GM18517 (cell line): ENCODE results near the gene SHANK2.

Source experiments
- ATAC-seq: cut with Tn5 transposase; IDR thresholded peaks from one replicate; pipeline ENCODE4 v1.9.1; 2021; ENCODE audit warnings: mild to moderate bottlenecking, moderate library complexity; ENCODE audit not compliant: unreplicated experiment

Gene SHANK2

DNA sequence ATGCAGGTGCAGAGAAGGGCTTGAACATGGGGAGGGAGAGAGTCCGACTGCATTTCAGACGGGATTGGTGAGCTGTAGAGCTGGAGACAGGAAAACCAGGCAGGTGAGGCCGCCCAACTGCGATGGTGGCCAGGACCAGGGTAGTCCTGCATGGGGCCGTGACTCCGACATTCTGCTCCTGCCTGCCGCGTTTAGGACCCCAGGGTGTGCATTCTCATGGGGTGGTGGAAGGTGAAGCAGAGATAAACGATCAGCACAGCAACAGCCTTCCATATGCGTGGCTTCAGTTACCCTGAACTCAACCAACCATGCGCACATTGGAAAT, 29.3 kb downstream of the SHANK2 start:
- no peak for ATAC-seq

- no peak for ATAC-seq
These were observed 29.9 kb downstream of the SHANK2 start for GRCh38 chr11:71222318-71223080.

- no peak for ATAC-seq
These were observed 30.6 kb downstream of the SHANK2 start for GRCh38 chr11:71221821-71222220.

DNA sequence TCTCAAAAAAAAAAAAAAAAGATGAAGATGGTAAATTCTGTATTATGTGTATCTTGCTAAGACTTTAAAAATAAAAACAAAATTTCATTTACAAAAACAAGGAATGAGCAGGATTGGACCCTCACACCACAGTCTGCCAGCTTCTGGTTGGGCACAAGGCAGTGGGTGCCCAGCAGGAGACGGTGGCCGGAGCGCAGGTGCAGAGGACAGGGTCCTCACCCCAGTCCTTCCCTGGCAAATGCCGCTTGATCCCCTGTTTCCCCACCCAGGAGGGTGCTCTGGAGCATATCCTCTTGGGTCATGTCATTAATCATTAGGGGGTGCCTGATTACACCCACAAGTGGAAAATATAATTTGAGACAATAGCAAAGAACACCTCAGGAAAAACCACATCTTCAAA, 31.2 kb downstream of the SHANK2 start:
- ATAC-seq, result no peak

DNA sequence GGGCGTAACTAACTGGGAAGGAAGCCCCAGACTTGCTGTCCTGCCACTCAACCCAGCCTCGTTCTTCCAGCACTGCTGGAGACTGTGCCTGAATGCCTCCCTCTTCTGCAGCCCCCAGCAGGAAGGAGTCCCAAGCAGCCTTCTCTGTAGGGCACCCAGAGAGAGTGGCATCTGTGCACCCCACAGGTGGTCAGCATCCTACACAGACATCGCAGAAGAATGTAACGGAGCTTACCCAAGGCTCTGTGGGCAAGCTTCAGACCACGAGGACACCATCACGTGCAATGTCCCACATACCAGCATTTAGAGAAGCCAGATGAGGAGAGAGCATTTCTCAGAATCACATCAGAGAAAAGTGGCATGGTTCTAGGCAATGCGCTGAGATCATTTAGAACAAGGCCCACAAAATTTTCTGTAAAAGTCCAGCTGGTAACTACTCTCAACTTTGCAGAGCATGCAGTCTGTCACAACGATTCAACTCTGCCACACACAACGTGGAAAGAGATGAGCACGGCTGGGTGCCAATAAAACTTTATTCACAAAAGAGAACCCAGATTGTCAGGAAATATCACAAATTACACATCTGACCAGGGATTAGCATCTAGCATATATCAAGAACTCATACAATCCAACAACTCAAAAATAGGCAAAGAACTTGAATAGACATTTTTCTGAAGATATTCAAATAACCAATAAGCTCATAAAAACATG, 33.4 kb downstream of the SHANK2 start:
- no peak for ATAC-seq

GRCh38 chr11:71215425-71215965, 36.9 kb downstream of the SHANK2 start:
- ATAC-seq, result no peak

DNA sequence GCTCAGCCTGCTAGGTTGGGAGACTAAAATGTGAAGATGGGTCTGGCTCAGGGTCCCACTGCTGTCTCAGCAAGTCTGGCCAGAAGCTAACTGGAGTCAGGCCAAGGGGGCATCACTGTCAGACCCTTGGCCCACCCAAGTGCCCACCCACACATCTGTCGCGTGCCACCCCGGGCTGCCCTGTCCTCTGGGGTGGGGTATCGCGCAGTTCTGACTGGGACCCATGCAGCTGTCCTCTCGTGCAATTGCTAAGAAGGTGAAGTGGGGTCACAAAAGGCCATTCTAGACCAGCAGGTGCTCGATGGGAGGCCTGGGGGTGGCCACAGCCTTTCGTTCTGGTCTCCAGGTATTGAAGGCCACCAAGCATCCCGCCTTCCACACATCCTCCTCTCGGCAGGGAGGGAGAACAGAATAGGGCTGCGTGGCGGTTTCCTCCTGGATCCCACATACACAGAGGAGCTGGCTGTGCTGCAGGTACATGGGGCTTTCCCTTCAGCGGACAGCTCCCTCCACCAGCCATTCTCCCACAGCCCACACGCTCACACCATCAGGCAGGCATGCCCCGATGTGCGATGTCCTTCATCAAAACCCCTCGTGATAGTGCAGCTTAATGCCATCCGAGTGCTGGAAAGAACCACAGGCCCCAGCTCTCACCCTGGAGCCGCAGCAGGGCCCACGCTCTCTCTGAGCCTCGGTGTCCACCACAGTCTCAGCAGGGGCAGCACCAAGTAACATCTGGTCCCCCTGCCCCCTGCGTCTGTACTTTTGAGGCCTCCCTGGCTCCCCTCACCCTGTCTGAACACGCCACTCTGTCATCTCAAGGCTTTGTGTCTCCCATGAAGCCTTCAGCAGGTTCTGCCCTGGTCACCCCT, 37.6 kb downstream of the SHANK2 start:
- no peak for ATAC-seq

GRCh38 chr11:71213696-71214552, 38.5 kb downstream of the SHANK2 start:
- no peak for ATAC-seq

DNA sequence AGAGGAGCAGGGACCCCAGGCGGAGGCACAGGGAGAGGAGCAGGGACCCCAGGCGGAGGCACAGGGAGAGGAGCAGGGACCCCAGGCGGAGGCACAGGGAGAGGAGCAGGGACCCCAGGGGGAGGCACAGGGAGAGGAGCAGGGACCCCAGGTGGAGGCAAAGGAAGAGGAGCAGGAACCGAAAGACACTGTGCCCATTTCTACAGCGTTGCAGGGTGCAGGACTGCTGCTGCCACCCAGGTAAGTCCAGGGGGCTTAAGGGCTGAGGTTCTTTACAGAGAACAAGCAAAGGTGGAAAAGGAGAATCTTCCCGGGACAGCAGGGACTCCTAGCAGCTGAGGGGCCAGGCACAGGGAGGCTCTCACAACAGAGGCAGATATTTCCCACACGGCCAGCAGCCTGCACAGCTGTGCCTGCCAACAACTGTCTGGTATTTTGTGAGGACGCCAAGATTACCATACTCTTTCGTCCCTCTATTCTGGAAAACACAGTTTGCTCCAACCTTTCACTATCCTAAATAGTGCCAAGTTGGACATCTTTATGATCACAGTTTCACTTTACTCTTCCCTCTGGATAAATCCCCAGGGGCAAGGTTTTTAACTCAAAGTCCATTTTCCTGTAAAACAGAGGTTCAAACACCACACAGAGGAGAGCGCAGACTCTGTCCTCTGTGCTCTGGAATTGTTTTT, 39.4 kb downstream of the SHANK2 start:
- ATAC-seq, result no peak

GRCh38 chr11:71211631-71212030, 40.7 kb downstream of the SHANK2 start:
- ATAC-seq, result no peak

DNA sequence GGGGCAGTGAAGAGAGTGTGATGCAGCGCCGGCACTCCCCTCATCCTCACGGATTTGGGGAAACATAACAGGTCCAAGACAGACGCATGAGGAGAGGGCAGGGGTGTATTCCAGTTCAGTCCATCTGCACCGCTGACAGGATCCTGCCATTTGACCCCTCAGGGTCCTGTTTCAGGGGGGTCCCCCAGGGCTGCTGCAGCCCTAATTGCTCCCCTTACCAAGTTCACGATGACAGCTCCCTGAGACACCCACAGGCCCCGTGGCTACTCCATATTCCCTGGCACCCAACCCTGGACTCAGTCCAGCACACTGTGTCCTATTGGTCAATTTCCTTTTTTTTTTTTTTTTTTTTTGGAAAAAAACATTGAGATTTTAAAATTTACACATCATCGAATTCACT, 41.5 kb downstream of the SHANK2 start:
- ATAC-seq, result no peak

GRCh38 chr11:71209656-71210055, 42.7 kb downstream of the SHANK2 start:
- ATAC-seq, result no peak

- no peak for ATAC-seq
These were observed 43.2 kb downstream of the SHANK2 start for GRCh38 chr11:71209181-71209580.

DNA sequence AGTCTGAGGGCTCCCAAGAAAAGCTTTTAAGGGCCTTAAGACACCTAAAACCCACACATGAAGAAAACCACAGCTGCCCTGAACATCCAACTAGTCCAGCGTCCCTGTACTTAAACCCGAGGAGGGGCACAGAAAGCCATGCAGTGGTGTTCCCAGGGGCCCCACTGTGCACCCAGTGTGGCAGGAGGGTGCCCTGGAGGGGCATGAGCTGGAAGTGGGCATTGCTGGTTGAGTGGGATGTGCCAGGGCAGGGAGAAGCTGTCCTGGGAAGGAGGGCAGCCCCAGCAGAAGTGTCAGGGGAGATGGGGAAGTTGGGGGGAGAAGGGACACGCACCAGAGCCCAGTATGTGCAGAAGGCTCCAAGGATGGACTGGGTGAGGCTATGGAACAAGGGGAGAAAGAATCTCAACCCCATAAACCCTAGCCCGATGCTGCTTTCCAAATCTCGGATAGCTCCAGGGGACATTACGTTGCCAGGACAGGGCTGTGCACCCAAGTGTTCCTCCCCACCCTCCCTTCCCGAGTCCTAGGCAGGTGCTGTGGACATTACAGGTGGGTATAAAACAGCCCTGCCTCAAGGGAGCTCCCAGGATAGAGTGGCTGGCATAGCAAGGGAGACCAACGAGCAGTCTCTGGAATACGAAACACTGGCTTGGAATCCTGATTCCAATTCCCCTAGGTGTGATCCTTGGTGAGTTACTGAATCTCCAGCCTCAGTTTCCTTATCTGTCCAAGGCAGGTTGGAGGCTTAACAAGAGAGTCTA, 44.2 kb downstream of the SHANK2 start:
- no peak for ATAC-seq

DNA sequence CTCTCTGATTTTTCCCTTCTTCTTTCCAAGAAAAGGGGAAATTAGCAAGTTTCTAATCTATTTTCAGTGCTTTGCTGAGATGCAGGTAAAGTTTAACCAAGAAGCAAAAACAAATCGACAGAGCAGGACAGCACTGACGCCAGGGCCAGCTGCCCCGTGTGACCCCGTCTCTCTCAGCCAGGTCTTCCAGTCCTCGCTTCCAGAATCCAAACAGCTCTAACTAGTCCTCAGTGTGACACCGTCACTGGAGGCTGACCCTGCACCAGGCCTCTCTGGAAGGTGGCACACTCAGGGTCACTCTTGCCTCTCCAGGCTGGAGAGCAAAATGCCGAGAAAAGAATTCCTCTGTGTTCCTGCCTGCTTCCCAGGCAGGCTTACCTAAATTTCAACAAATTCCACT, 44.8 kb downstream of the SHANK2 start:
- ATAC-seq, result no peak

GRCh38 chr11:71206186-71206585, 46.2 kb downstream of the SHANK2 start:
- ATAC-seq, result no peak

DNA sequence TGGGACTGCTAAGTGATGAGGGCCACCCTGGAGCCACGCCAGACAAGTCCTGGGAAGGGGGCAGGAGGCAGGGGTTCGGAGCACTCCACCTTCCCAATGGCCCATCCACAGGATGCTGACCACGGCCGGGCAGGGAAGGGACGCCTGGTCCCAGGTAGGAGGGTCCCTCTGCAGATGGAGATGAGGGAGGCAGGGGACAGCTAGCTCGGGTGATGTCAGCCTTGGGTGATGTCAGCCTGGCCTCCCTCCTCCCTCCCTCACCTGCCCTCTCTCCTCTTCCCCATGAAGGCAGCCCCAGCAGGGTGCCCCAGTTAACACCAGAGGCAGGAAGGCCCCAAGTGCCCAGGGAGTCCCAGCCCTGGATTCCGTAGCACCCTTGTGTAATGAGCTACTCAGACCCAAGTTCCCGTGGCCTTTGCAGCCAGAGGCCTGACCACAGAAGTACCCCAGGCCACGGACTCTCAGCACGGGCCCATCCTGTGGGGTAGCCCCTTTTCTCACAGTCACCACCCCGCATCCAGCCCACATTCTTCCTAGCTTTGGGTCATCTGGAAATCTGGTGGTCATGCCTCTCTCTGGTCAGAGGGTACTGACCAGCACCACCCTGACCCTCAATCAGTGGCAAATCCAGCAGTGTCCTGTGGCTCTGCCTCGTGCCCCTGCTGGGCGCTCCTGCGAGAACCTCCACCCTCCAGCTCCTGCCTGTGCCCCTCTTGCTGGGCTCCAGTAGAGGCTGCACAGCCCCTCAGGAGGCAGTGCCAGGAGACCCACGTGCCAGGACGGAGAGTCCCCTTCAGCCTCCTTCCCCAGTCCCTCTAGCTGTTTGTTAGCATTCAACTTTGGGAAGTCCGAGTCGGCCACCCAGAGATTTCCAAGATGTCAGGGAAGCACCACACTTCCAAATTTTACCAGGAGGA, 47.4 kb downstream of the SHANK2 start:
- no peak for ATAC-seq

- no peak for ATAC-seq
These were observed 48.1 kb downstream of the SHANK2 start for GRCh38 chr11:71204294-71204693.
